EH (cell line): Measurements from ENCODE around the gene GCC1.
A peak's percentile ranks its signal among the peaks of the same experiment; 100 is the strongest.

Experiments used
- DNase-seq: peaks from one replicate; pipeline ENCODE4 v3.0.0-alpha.2; 2015; ENCODE audit warnings: low read depth

The GCC1 gene

DNA sequence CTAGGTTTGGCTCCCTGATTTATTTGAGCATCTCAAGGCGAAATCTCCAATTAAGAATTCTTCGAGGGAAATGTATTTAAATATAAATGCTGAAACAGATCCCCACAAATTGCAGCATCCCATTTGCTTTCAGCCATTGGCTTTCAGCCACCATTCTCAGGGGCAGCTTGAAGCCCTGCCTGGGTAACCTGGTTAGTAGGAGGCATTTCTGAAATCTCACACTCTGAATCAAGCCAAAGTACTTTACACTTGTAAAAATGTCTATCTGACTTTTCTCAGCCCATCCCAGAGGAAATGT, 49.1 kb downstream of the GCC1 start:
- DNase-seq = no peak

DNA sequence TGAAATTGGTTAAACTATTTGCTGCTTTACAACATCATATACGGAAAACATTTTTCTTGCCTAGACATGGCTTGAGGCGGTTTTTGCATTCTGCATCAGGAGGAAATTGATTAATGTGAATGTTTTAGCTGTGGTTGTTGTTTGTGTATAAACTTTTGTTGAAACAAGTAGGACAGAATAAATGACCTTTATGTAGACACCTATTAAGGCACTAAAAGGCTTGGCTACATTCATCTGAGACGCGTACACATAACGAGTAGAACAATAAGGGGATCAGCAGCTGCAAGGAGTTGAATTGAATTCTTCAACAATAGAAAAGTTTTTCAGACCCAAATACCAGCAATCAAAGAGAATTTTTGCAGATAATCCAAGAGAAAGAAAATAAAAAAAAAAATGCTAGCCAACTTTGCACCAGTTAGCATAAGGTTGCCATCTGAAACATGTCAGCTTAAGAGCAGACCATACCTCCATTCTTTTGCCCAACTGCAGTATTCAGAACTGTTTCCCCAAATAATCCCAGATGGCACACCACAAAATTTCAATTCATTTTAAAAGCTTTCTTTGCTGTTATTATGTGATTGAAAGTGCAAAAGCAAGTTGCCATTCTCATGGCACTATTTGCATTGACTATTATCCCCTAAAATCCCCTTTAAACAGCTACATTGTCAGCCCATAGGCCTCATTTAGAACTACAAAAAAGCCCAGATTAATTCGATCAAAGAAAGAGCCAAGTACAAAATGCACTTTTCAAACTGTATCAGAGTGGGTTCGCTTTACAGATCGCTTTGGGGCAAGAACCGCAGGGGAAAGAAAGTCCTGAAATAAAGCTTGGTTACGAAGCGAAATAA, 49.6 kb downstream of the GCC1 start:
- no peak for DNase-seq

DNA sequence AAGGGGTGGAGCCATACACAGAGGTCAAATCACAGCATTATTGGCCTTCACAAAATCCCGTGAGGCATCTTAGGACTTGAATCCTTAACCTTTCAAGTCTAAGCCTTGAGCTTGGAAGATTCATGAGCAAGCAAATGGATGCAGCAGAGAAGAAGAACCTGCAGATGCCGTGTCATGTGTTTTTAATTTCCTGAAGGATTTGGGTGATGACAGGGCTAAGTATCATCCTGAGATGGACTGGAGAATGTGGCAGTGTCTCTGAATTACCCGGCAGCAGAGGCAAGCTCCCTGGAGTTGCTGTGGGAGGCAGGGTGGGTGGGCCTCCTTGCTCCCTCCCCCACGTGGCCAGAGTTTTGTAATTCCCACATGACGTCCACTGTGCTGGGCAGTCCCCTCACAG, 50.8 kb downstream of the GCC1 start:
- DNase-seq = peak; percentile 9

DNA sequence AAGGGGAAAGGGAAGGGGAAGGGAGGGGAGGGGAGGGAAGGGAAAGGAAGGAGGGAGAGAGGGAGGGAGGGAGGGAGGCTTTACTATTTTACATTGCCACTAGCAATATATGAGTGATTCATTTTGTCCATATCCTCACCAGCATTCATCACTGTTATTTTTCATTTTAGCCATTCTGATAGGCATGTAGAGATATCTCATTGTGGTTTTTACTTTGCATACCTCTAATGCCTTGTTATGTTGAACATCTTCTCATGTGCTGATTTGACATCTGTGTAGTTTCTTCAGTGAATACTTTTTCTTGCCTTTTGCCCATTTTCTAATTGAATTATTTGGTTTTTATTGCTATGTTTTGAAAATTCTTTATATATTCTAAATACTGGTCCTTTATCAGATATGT, 52.7 kb downstream of the GCC1 start:
- DNase-seq = peak; percentile 45

DNA sequence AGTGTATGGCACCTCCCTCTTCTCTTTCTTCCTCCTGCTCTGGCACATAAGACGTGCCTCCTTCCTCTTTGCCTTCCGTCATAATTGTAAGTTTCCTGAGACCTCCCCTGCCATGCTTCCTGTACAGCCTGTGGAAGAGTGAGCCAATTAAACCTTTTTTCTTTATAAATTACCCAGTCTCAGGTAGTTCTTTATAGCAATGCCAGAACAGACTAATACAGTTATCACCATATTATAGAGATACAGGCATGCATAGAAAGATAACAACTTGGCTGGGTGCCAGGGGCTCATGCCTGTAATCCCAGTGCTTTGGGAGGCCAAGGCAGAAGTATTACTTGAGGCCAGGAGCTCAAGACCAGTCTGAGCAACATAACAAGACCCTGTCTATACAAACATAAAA, 53.2 kb downstream of the GCC1 start:
- no peak for DNase-seq
